BLaER1 (cell line): Measurements from ENCODE around the gene SCGB1A1.
A peak's percentile ranks its signal among the peaks of the same experiment; 100 is the strongest.
"Not testable (repeated sequence)": the region's sequence is repeated elsewhere in the genome, so short reads cannot be mapped to it uniquely, and the experiment has no call there.

Experiments
- H3K27ac ChIP-seq: shearing (Covaris generic); formaldehyde crosslinking; 2 replicates; pipeline ENCODE4 v1.8.1; 2022
- H3K27me3 ChIP-seq: shearing (Covaris generic); formaldehyde crosslinking; 2 replicates; pipeline ENCODE4 v1.8.1; 2022
- H3K36me3 ChIP-seq: shearing (Covaris generic); formaldehyde crosslinking; 2 replicates; pipeline ENCODE4 v1.8.1; 2022
- H3K4me1 ChIP-seq: shearing (Covaris generic); formaldehyde crosslinking; 2 replicates; pipeline ENCODE4 v1.8.1; 2022
- H3K4me2 ChIP-seq: shearing (Covaris generic); formaldehyde crosslinking; 2 replicates; pipeline ENCODE4 v1.8.1; 2022
- H3K4me3 ChIP-seq: shearing (Covaris generic); formaldehyde crosslinking; 2 replicates; pipeline ENCODE4 v1.8.1; 2022
- H3K9ac ChIP-seq: shearing (Covaris generic); formaldehyde crosslinking; 2 replicates; pipeline ENCODE4 v1.8.1; 2022
- H3K9me3 ChIP-seq: shearing (Covaris generic); formaldehyde crosslinking; 2 replicates; pipeline ENCODE4 v1.8.1; 2022
- H4K20me1 ChIP-seq: shearing (Covaris generic); formaldehyde crosslinking; 2 replicates; pipeline ENCODE4 v1.8.1; 2022
- Cebpa-rat ChIP-seq: shearing (Covaris generic); IDR thresholded peaks from 2 replicates; pipeline ENCODE4 v1.8.1; 2022

SCGB1A1 gene

DNA sequence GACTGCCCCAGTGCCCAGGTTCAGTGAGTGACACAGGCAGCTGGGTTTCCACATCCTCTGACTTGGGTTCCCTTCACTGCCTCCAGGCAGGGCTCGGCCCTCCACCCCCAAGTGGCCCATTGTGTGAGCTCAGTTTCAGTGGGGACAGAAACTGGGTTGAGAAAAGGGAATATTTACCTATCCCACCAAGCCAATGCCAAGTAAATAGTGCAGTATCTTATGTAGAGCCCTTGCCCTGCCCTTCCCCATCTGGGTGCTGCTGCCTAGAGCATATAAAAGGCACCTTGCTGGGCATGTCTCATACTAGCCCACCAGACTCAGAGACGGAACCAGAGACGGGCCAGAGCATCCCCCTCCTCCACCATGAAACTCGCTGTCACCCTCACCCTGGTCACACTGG, at the start of gene SCGB1A1:
TSS of gene SCGB1A1 (plus strand) at position 301 of the 400 bp plus-strand sequence. CDS start at position 364, 63 bp downstream.
- H4K20me1 ChIP-seq: no peaks in the 10 kb centered on the region
- no peaks in the 10 kb centered on the region for H3K9me3 ChIP-seq
- H3K36me3 ChIP-seq: no peaks in the 10 kb centered on the region
- H3K4me2 ChIP-seq: no peak within 1 kb of the TSS
- no peaks in the 10 kb centered on the region for H3K27me3 ChIP-seq
- TF ChIP-seq Cebpa-rat: no peak
- H3K9ac ChIP-seq: no peak within 1 kb of the TSS
- no peak within 1 kb of the TSS for H3K4me3 ChIP-seq
- H3K4me1 ChIP-seq: no peaks in the 10 kb centered on the region
- H3K27ac ChIP-seq: no peak within 1 kb of the TSS

GRCh38 chr11:62370743-62371440, 47.9 kb upstream of the SCGB1A1 start:
- Histone ChIP-seq H3K4me2 (no peak overlapping the region), H3K36me3 (no peaks in the 10 kb centered on the region), H3K4me1 (0 out of 2 replicates have a peak, but pooled peaks cover 8% of the 10 kb centered on the region), H4K20me1 (no peaks in the 10 kb centered on the region), H3K4me3 (no peak overlapping the region), H3K27ac (no peak overlapping the region), H3K9me3 (peaks cover 29% of the 10 kb centered on the region), H3K27me3 (no peaks in the 10 kb centered on the region), H3K9ac (no peak overlapping the region)
- no peak for TF ChIP-seq Cebpa-rat

DNA sequence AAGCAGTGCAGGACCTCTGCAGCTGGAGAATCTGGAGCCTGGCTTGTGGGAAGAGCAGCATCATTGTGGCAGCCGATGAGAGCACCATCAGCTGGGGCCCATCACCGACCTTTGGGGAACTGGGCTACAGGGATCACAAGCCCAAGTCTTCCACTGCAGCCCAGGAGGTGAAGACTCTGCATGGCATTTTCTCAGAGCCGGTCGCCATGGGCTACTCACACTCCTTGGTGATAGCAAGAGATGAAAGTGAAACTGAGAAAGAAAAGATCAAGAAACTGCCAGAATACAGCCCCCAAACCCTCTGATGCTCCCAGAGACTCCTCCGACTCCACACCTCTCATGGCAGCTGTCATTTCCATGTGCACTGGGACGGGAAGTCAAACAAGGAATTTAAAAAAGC, 46.0 kb upstream of the SCGB1A1 start:
- Histone ChIP-seq H3K4me1 (0 out of 2 replicates have a peak, but pooled peaks cover 8% of the 10 kb centered on the region), H3K9me3 (peaks cover 22% of the 10 kb centered on the region), H4K20me1 (no peaks in the 10 kb centered on the region), H3K4me3 (no peak overlapping the region), H3K27ac (no peak overlapping the region), H3K36me3 (no peaks in the 10 kb centered on the region), H3K4me2 (peak overlapping the region; percentile 28; the same call in 1 of the 2 replicates), H3K9ac (no peak overlapping the region), H3K27me3 (no peaks in the 10 kb centered on the region)
- TF ChIP-seq Cebpa-rat: no peak

- no peak for TF ChIP-seq Cebpa-rat
- Histone ChIP-seq H3K4me2 (no peak overlapping the region), H3K4me3 (no peak overlapping the region), H4K20me1 (no peaks in the 10 kb centered on the region), H3K9me3 (peaks cover 15% of the 10 kb centered on the region), H3K36me3 (no peaks in the 10 kb centered on the region), H3K4me1 (0 out of 2 replicates have a peak, but pooled peaks cover 8% of the 10 kb centered on the region), H3K27ac (no peak overlapping the region), H3K9ac (no peak overlapping the region), H3K27me3 (no peaks in the 10 kb centered on the region)
Measured at GRCh38 chr11:62373464-62374119, 45.2 kb upstream of the SCGB1A1 start.

DNA sequence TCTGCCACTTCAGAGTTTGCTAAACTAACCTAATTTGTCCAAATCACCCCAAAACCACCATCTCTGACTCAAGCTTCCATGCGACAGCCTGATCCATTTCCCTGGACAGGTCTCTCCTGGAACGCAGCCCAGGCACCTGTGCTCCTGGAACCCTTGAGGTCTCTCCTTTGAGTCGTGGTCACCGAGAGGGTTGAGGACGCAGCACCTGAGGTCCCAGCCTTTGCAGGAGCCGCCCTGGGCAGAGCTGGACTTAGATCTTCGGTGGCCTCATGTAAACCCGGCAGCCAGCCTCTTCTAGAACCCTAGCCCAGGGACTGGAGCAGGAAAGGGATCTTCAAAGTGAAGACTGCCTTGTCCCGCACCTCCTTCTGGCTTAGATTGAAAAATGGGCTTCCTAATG, 44.0 kb upstream of the SCGB1A1 start:
- H3K9ac ChIP-seq: no peak overlapping the region
- H3K4me2 ChIP-seq: no peak overlapping the region
- no peaks in the 10 kb centered on the region for H4K20me1 ChIP-seq
- no peak overlapping the region for H3K27ac ChIP-seq
- H3K36me3 ChIP-seq: no peaks in the 10 kb centered on the region
- H3K9me3 ChIP-seq: 0 out of 2 replicates have a peak, but pooled peaks cover 4% of the 10 kb centered on the region
- TF ChIP-seq Cebpa-rat: no peak
- no peaks in the 10 kb centered on the region for H3K27me3 ChIP-seq
- 0 out of 2 replicates have a peak, but pooled peaks cover 8% of the 10 kb centered on the region for H3K4me1 ChIP-seq
- H3K4me3 ChIP-seq: no peak overlapping the region

GRCh38 chr11:62378459-62379063, 40.3 kb upstream of the SCGB1A1 start:
- not testable (repeated sequence) for H3K4me3 ChIP-seq, H3K27ac ChIP-seq, H3K36me3 ChIP-seq, H3K9ac ChIP-seq, H3K9me3 ChIP-seq, H3K4me2 ChIP-seq, H3K27me3 ChIP-seq, H3K4me1 ChIP-seq, H4K20me1 ChIP-seq

DNA sequence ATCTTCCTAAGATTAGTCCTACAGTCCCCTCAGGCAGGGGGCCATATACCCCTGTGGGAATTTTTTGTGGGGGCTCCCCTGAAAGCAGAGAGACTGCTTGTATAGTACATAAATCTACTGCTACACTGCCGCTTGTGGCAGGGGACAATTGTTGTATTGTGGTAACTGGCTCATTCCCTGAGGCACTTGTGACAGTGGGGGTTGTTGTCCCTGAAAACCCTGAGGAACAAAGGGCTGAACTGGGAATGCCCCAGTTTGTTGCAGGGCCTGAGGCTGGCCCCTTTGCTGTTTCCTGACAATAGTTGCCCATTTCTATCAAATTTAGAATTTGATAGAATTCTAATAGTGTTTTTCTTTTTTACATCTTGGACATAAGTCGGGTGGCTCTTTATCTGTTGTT, 39.2 kb upstream of the SCGB1A1 start:
- not testable (repeated sequence) for H3K9me3 ChIP-seq, H3K27ac ChIP-seq, H4K20me1 ChIP-seq, H3K4me3 ChIP-seq, H3K27me3 ChIP-seq, H3K9ac ChIP-seq, H3K36me3 ChIP-seq, H3K4me2 ChIP-seq, H3K4me1 ChIP-seq

GRCh38 chr11:62380821-62381245, 38.0 kb upstream of the SCGB1A1 start:
- H3K36me3 ChIP-seq, H3K27me3 ChIP-seq, H3K9me3 ChIP-seq, H3K4me1 ChIP-seq, H3K4me3 ChIP-seq, H4K20me1 ChIP-seq, H3K9ac ChIP-seq, H3K27ac ChIP-seq: not testable (repeated sequence)
- peak overlapping the region; percentile 33; the same call in 1 of the 2 replicates for H3K4me2 ChIP-seq

DNA sequence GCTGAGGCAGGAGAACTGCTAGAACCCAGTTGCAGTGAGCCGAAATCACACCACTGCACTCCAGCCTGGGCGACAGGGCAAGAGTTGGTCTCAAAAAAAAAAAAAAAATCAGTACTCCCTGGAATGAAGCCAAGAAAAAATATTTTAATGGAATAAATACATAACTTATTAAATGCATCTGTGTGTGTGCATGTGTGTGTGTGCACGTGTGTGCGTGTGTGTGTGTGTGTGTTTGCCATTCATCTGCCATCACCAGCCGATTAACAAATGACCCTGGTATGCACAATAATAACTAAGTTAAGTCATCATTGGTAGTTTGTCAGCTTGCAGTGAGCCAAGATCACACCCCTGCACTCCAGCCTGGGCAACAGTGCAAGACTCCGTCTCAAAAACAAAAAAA, 35.0 kb upstream of the SCGB1A1 start:
- TF ChIP-seq Cebpa-rat: no peak
- no peaks in the 10 kb centered on the region for H4K20me1 ChIP-seq
- H3K36me3 ChIP-seq: no peaks in the 10 kb centered on the region
- no peak overlapping the region for H3K27ac ChIP-seq
- peaks cover 5% of the 10 kb centered on the region for H3K4me1 ChIP-seq
- H3K9ac ChIP-seq: no peak overlapping the region
- H3K4me2 ChIP-seq: no peak overlapping the region
- no peaks in the 10 kb centered on the region for H3K27me3 ChIP-seq
- no peaks in the 10 kb centered on the region for H3K9me3 ChIP-seq
- H3K4me3 ChIP-seq: no peak overlapping the region

DNA sequence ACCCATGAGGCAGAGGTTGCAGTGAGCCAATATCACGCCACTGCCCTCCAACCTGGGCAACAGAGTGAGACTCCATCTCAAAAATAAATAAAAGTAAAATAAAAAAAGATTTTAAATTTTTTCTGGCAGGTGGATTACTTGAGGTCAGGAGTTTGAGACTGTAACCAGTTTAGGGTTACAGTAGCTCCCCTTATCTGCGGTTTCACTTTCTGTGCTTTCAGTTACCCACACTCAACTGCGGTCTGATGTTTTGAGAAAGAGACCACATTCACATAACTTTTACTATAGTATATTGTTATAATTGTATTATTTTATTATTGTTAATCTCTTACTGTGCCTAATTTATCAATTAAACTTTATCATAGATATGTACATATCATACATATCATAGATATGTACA, 32.8 kb upstream of the SCGB1A1 start:
- not testable (repeated sequence) for H3K9ac ChIP-seq, H3K27me3 ChIP-seq, H4K20me1 ChIP-seq, H3K4me2 ChIP-seq, H3K4me3 ChIP-seq, H3K27ac ChIP-seq, H3K4me1 ChIP-seq, H3K36me3 ChIP-seq, H3K9me3 ChIP-seq
